ENCODE data around the gene CFAP206.
"Not testable (repeated sequence)": the region's sequence is repeated elsewhere in the genome, so short reads cannot be mapped to it uniquely, and the experiment has no call there.

CFAP206 gene

DNA sequence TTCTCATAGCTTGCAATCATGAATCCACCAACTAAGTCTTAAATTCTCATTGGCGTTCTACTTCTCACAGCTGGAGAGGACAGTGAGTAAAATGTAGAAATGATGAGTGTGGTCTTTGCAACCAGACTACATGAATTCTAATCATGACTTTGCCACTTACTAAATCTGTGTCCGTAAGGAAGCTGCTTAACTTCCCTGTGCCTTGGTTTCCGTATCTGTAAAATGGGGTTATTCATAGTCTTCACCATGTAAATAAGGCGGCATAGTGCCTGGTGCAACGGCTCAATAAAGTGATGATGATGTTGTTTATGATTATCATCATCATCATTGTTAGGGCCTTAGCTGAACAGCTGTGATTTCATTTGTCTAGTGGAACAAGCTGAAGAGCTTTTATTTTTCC lies 12.6 kb downstream of the CFAP206 start:
- no peak for FAIRE-seq

DNA sequence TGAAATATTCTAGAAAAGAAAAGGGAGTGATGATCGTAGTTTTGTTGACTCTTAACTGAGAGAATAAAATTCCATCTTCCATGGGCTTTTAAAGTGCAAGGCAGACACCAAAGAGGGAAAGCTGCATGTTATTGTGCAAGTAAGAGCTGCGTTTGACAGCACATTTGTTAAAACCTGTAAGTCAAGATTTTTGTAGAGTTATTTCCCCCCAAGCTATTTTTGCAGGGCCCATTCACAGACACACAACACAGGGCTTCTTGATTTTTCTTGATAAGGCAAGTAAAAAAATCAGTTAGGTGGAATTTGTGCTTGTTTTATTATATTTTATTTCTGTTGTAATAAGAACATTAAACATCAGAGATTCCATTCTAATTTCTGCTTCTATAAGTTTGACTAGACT lies 13.8 kb downstream of the CFAP206 start:
- DNase-seq (ENCODE audit: insufficient read length, low spot score) (no peak), FAIRE-seq (no peak)

More for the DNA sequence above, 12.6 kb downstream of the CFAP206 start:
- DNase-seq (ENCODE audit: insufficient read length, low spot score) = no peak

DNA sequence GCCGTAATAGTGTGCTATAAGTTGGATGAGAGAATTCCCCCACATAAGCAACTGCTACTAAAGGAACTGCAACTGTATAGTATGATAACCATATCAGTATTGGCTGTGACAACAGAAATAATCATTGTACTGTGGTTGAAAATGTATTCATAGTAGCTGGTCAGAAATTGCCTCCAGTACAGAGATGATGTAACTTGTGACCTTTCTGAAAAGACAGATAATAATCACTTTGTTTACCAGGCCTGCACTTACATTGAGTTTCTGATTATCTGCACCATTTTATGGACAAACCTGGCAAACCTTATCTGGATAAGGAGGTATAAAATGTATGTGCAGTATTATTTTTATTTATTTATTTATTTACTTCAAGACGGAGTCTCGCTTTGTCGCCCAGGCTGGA lies 19.0 kb downstream of the CFAP206 start:
- FAIRE-seq (no peak), DNase-seq (ENCODE audit: insufficient read length, low spot score) (no peak)

DNA sequence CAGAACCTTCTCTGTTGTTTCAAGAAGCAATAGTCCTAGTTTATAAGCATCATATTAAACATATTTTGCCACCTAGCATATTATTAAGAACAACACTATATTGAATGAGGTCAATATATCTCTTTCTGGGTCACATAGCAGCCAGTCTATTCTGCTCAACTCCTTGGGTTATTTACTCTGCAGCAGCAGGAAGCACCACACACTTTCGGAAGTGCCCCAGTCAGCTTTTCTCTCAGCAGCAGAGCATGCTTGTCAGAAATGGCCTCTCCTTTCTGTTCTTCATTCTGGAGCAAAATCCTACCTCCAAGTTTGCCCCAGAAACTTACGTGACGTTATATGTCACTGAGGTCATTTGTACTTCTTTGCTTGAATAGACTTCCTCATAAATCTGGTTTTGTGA lies 22.7 kb downstream of the CFAP206 start:
- no peak for DNase-seq (ENCODE audit: insufficient read length, low spot score)
- no peak for FAIRE-seq

DNA sequence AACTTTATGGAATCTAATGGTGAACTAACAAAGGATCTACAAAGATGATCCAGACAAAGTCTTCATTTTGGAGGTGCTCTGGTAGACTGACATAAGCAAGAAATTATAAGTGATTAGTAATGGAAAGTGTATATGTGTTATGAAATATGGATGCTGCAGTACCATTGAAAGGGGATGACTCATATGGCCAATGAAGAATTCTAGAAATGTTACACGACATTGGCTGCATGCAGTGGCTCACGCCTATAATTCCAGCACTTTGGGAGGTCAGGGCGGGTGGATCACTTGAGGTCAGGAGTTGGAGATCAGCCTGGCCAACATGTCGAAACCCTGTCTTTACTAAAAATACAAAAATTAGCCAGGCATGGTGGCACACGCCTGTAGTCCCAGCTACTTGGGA lies 23.5 kb downstream of the CFAP206 start:
- no peak for FAIRE-seq

DNA sequence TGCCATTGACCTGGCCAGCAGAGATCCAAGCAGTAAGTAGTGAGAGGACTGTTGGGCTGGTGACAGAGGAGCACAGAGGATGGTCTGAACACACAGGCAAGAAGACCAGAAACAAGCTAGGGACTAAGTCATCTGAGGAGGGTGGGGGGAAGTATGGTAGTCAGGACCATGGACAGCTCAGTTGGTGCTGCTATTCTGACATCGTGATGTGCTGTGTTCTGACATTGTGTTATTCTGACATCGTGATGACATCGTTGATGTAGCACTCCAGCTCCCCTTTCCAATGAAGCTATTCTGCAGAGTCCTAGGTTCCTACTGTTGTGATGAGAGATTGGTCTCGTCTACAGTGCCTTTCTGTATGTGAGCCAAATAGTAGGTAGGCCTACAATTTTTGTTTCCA lies 28.7 kb downstream of the CFAP206 start:
- peak; percentile 96 for FAIRE-seq
- DNase-seq (ENCODE audit: insufficient read length, low spot score) = peak; percentile 56

More for the DNA sequence above, 23.5 kb downstream of the CFAP206 start:
- DNase-seq (ENCODE audit: insufficient read length, low spot score) = no peak

DNA sequence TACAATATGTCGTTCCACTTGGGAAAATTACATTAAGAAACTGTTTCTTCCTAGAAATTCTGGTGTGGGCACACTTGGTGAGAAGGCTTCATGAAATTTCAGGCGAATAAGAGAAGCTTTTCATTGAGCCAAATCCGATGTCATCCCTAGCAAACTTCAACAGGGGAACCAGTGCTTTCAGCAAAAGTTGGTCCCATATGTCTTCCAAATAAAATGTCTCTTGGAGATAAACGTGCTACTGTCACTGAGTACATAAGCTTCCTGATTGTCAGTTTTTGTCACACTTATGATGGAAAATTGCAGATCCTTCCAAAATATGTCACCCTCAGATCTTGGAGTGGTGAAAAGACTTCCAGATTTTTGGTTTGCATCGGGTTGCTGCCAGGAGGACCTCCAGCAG lies 33.9 kb downstream of the CFAP206 start:
- no peak for FAIRE-seq
- DNase-seq (ENCODE audit: insufficient read length, low spot score) = no peak

DNA sequence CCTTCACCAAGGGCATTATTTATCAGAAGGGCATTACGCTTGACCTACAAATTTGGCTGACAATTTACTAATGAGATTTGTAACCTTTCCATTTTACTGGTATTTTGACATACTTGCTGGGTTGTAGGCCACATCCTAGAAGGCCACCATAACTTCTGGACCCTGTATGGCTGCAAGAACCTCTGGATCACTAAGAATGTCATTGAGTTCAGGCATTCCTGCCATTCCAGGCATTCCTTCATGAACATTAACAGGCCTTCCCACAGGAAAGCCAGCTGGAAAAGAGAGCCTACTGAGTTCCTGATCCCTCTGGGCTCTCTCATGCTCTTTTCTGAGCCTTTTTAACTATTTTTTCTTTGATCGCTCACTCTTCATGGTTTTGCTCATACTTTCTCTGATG lies 36.6 kb downstream of the CFAP206 start:
- no peak for FAIRE-seq
- no peak for DNase-seq (ENCODE audit: insufficient read length, low spot score)

DNA sequence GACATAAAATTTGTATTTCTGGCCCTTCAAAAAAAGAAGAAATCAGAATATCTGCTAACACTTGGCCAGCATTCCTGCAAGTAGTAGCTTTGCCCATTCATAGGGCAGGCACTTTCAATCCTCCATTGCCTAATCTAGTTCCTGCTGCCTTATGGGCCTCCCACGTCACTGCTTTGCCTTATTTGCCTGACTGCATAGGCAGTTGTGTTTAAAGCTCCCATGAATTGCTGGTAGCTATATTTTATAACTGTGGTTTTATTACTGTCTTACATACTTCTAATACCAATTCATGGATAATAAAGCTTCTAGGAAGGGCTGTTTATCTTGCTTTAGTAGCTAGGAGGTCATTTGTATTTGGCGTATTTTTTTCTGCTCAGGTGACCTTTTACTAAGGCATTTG lies 57.3 kb downstream of the CFAP206 start:
- FAIRE-seq (no peak), DNase-seq (ENCODE audit: insufficient read length, low spot score) (no peak)

DNA sequence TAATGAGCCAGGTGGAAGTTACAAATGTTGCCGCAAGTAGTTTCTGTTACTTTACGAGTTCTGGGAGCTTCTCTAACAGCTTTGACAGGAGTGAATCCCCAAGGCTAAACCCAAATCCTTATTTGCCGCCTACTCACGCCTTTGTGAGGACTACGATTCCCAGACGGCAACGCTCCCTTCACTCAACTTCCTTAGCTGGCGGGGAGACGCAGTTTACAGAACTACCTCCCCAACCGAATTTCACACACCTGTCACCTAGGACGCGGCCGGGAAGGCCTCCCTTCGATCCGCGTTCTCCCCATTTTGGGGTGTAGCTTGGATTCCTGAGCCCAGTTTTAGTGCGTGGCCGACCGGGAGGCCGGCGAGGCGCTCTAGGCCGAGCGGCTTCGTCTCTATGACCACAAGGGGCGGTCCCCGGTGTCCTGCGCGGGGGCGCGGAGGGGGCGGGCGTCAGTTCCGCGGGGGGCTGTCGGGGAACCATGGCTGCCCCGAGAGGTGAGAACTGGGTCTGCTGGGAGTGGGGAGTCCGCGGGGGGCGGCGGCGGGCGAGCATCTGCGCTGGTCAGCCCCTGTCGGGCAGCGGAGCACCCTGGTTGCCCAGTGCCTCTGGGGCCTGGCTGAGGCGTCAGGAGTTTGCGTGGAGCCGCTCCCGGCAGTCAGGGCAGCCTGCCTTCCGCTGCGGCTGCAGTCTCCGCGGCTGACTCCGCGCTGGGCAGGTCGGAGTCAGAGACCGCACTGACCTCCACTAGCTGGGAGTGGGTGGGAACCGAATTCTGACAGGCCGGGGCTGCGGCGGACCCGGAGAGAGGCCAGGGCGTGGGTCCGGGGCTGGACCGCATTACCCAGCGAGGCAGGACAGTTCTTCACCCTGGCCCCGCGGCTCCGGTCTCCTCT lies 65.0 kb downstream of the CFAP206 start, which contains the start of gene SLC35A1:
Gene SLC35A1, plus strand, starts transcription at position 450 of the 894 bp plus-strand sequence. Its CDS starts 30 bp downstream, at position 480.
- FAIRE-seq = peak; percentile 71

DNA sequence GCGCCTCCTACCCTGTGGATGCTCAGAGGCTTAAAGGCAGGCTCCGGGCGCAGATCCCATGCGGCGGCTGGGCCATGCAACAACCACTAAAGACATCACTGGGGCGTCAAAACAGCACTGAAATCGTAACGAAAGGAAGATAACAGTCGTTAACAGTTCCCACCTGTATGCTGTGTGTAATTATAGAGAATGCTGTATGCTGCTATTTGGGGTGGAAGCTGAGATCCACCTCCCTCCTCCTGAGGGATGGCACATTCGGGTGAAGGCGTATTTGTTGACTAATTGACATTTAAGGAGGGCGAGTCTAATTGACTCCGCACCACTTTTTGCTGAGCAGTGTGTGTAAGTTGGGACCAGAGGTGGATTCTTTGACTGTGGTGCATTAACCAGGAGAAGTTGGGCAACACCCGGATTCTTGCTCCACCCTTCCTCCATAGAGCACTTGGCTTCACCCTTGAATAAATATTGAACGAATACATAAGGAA lies 65.7 kb downstream of the CFAP206 start:
- DNase-seq (ENCODE audit: insufficient read length, low spot score) (peak; percentile 8), FAIRE-seq (no peak)

More for the DNA sequence above, 65.0 kb downstream of the CFAP206 start, which contains the start of gene SLC35A1:
- peak; percentile 84 for DNase-seq (ENCODE audit: insufficient read length, low spot score)

DNA sequence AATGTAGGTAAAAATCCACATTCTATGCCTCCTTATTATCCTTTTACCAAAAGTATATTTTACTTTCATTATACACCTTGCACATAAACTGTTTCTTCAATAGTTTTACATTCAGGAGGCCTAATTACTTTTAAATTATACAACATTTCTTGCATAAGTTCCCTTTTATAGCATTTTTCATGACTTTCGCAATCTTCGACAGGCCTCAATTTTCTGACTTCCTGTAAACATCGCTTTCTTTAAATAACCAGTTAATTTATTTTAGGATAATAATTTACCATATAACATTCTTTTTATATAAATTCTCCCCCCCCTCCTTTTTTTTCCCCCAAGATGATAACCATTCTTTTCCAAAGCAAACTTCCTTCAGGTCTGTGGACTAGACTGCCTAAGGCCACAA lies 74.2 kb downstream of the CFAP206 start:
- FAIRE-seq (no peak), DNase-seq (ENCODE audit: insufficient read length, low spot score) (no peak)

DNA sequence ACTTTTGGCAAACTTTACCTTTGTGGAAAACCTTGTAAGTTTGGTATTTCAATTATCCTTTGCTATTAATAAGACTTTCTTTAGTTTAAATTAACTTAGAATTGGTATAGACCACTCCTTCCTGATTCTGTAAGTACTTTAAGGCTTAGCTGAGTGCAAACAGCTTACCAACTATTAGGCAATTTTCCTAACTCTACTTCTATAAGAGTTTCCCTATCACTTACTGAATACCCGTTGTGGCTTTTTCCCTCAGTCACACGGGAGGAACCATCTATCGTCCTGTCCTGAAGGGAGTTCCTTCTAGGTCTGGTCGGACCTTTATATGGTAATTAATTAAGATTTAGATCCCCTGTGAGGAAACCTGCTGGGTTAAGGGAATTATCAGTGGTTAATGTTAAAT lies 74.6 kb downstream of the CFAP206 start:
- FAIRE-seq = no peak
- no peak for DNase-seq (ENCODE audit: insufficient read length, low spot score)

DNA sequence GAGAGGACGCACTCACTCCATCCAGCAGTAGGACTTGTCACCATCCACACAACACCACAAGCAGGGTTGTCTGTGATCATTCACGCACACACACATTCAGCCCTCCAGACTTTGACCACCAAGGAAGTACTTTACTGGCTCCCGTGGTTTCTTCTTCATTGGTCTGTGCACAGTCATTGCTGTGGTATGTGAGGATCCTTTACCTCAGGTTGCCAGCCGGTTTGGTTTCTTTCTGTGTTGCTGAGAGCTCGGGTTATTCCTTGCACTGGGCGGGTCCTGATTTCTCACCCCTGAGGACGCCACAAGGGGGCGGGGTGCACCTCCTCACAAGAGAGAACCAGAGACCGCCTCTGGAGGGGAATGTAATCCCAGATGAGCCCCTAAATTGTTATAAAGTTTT lies 76.2 kb downstream of the CFAP206 start:
- no peak for DNase-seq (ENCODE audit: insufficient read length, low spot score)
- peak; percentile 28 for FAIRE-seq

DNA sequence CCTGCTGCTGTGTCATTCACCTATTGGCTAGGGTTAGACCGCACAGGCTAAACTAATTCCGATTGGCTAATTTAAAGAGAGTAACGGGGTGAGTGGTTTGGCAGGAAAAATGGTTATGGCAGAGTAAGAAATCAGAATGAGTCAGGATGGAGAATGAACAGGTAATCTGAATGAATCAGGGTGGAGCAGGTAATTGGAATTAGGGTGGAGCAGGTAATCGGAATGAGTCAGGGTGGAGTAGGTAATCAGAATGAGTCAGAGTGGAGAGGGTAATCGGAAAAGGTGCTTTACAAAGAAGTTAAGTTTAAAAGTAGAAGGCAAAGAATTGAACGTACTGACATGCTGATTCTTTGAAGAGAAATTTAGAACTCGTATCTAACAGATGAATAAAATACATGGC lies 76.7 kb downstream of the CFAP206 start:
- no peak for FAIRE-seq

DNA sequence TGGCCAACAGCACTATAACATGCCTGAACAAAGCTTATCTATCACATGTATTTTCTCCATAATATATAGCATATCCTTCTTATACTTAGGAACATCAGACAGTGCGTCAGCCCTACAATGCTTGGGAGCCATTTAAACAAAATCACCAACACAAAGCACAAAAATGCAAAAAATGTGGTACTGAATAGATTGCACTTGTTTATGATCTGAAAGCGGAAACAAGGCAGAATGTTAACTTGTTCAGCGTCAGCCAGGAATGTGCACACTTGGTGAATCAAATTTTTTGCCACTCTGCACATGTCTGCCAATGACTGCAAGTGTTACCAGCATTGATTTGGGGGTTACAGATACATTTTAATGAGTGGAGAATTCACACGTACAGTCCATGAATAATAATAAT lies 79.8 kb downstream of the CFAP206 start:
- no peak for DNase-seq (ENCODE audit: insufficient read length, low spot score)
- FAIRE-seq = no peak

More for the DNA sequence above, 76.7 kb downstream of the CFAP206 start:
- DNase-seq (ENCODE audit: insufficient read length, low spot score) = no peak

DNA sequence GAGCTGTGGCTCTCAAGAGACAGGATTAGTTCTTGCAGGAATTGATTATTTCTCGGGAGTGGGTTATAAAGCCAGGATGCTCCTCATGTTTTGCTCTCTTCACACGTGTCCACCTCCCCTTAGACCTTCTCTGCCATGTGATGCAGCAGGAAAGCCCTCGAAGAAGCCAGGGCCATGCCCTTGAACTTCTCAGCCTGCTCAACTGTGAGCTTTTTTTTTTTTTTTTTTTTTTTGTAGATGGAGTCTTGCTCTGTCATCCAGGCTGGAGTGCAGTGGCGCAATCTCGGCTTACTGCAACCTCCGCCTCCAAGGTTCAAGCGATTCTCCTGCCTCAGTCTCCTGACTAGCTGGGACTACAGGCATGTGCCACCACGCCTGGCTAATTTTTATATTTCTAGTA lies 81.6 kb downstream of the CFAP206 start:
- not testable (repeated sequence) for DNase-seq (ENCODE audit: insufficient read length, low spot score); FAIRE-seq

DNA sequence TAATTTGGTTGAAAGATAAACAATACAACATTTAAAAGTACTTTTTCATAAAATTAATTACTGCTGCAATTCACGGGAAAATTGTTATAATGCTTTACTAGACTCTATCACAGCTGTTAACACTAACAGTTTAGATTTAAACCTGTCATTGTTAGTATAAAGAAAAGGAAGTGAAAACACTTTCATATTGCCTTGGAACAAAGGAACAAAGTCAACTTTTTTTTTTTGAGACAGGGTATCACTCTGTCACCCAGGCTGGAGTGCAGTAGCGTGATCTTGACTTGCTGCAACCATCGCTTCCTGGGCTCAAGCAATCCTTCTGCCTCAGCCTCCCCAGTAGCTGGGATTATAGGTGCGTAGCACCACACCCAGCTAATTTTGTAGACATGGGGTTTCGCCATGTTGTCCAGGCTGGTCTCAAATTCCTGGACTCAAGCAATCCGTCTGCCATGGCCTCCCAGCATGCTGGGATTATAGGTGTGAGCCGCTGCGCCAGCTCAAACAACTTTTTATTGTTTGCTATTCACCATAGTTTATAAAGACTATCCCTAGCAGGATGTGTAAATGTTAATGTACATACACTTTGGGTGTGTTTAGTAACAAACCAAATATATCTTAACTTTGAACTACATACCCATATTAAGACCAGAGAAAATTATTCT lies 87.1 kb downstream of the CFAP206 start:
- no peak for FAIRE-seq
- no peak for DNase-seq (ENCODE audit: insufficient read length, low spot score)

DNA sequence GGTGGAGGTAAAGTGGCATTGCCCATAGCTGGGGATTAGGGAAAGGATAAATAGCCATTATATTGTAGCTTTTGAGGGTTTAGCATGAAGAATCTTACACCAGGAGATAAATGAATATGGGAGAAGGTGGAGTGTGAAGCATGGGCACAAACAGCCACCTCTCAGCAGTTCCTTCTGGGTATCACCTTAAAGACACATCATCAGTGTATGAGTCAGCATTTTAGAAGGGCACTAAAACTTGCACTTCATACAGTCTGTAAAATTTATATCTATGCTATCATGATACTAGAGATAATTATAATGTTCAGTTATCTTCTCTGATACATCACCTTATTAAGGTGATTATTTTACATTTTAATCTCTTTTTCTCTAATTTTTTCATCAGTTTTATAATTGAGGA lies 90.3 kb downstream of the CFAP206 start:
- DNase-seq (ENCODE audit: insufficient read length, low spot score) = no peak
- no peak for FAIRE-seq

DNA sequence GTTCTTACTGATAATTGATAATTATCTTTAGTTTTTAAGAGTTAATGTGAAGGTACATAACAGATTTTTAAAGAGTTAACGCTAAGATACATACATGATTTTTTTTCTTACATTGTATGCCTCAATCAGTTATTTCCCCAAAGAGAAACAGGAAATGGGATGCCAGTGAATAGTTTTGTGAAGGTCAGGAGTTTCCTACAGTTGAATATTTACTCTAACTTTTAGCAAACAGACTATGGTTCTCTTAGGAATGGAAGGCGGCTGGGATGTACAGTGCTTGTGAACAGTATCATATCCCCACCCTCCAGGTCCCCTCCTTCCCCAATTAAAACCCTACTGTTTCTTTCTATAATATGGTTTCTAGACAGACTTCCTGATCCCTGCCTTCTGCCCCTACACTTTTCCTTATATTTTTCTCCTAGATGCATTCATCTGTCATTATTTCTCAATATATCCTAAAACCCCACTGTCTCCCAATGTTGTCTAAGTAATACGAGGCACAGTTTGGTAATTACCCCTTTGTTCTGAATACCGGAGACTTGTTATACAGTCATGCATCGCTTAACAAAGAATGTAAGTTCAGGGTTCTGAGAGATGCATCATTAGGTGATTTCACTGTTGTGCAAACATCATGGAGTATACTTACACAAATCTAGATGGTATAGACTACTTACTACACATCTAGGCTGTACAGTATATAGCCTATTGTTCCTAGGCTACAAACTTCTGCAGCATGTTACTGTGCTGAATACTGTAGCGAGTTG lies 94.2 kb downstream of the CFAP206 start:
- FAIRE-seq = no peak

DNA sequence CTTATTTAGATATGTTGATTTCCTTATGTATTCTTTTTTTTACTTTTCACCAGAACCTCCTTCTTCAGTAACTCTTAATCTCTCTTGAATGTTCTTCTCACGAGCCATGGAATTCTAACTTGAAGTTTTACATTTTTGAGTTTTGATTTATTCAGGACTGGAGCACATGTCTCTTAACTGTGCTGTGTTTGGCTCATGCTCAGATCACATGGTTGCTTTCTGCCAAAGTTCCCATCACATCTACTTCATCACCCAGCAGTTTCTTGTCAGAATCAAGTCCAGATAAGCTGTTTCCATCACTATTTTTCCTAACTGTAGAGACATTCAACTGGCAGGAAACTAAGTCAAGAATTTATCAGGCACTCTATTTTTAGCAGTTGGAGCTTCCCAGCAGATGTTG lies 96.7 kb downstream of the CFAP206 start:
- DNase-seq (ENCODE audit: insufficient read length, low spot score) (no peak), FAIRE-seq (no peak)

More for the DNA sequence above, 94.2 kb downstream of the CFAP206 start:
- no peak for DNase-seq (ENCODE audit: insufficient read length, low spot score)
